Ammon's horn (tissue), 1 donor: Measurements from ENCODE around the gene PLA2G2C.
A peak's percentile ranks its signal among the peaks of the same experiment; 100 is the strongest.

Experiments used
- DNase-seq: peaks from one replicate; pipeline ENCODE4 v3.0.0-alpha.2; 2016; ENCODE audit warnings: low spot score

The PLA2G2C gene

DNA sequence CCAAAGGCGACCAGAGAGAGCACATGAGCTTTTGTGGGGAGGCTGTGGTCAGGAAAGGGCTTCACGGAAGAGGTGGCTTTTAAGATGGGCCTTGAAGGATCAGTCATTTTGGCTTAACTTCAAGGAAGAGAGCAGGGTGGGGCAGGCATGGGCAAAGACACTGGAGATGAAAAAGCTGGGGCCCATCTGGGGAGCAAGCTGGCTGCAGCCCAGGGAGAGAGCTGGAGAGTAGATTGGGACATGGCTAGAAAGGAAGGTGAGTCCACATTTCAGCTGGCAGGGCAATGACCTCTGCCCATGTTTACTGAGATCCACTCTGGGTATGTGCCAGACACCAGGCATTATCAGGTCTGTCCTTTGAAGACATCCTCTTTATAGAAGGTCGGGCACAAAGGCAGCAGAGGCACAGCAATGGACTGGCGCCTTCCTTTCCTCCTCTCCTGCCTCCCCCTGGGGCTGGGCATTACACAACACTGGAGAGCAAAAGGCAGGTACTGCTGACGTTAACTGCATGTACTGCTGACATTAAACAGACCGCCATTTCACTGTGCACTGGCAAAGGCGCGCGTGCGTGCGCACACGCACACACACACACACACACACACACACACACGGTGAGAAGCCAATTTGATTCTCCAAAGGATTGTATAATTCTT lies 2.6 kb downstream of the PLA2G2C start:
- DNase-seq = no peak

DNA sequence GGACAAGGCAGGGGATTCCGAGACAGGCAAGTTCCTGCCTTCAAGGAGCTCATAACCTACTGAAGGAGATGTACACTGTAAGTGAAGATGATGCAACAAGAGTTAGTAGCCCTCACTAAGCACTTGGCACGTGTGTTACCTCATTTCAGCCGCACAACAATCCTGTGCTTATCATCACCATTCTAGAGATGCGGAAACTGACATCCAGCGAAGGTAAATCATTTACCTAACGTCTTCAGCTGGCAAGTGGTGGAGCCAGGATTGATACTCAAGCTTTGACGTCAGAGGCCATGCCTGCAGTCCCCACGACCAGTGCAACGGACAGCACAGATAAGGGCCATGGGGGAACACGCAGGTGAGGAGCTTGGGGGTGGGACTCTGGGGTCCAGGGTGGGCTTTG lies 3.3 kb downstream of the PLA2G2C start:
- DNase-seq = no peak

DNA sequence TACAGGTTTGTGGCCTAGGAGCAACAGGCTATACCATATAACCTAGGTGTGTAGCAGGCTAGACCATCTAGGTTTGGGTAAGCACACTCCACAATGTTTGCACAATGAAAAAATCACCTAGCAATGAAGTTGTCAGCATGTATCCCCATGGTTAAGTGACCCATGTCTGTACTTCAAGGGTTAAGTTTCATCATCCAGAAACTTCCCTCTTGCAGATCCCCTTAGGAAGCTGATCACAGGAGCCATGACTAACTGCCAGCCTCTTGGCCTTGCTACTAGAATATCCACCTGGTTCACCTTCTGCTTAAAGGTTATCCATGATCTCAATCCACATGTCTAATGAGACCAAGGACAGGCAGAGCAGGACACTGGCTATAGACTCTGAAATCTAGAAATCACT lies 3.9 kb downstream of the PLA2G2C start:
- DNase-seq = no peak

DNA sequence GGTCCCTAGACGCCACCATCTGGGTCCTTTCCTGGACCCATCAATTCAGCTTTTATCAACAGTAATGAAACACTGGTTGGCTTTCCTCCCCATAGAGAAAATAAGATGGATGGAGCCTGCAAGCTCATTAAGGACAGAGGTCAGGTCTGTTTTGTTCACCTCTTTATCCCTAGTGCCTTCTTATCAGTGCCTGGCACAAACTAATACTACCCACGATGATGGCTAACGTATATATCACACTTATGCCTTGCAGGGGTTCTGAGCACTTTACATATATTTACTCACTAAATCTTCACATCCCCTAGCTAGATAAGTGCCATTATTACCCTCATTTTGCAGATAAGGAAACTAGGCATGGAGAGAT lies 5.5 kb downstream of the PLA2G2C start:
- DNase-seq = no peak

GRCh38 chr1:20180129-20180843 lies 6.0 kb downstream of the PLA2G2C start:
- no peak for DNase-seq

GRCh38 chr1:20179371-20180128 lies 6.8 kb downstream of the PLA2G2C start:
- DNase-seq = no peak

DNA sequence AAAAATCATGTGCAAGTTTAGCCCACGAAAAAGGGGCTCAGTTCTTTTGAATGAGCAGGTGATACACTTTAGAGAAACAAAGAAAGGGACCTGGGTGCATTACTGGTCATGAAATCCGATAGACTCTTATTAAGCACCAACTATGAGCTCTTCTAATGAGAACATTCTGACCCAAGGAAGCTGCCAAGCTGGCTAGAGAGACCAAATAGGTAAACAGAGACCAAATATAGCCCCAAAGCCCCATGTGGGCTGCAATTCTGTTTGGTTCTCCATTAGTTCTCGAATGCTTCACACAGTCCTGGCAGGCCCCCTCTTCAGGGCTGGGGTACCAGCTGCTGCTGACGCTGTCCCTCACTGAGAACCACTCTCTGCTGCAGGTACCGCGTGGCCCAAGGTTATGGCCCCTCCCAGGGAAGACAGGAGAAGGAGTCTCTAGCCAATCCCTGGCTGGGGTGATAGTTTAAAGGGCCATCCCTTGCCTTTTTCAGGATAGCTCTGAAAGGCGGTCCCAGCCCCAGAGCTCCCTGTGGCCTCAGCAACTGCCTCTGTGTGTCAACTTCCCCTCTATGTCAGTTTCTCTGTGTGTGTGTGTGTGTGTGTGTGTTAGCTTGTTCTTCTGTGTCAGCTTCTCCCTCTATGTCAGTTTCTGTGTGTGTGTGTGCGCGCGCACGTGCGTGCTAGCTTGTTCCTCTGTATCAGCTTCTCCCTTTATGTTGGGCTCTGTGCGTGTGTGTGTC lies 7.5 kb downstream of the PLA2G2C start:
- DNase-seq = no peak

DNA sequence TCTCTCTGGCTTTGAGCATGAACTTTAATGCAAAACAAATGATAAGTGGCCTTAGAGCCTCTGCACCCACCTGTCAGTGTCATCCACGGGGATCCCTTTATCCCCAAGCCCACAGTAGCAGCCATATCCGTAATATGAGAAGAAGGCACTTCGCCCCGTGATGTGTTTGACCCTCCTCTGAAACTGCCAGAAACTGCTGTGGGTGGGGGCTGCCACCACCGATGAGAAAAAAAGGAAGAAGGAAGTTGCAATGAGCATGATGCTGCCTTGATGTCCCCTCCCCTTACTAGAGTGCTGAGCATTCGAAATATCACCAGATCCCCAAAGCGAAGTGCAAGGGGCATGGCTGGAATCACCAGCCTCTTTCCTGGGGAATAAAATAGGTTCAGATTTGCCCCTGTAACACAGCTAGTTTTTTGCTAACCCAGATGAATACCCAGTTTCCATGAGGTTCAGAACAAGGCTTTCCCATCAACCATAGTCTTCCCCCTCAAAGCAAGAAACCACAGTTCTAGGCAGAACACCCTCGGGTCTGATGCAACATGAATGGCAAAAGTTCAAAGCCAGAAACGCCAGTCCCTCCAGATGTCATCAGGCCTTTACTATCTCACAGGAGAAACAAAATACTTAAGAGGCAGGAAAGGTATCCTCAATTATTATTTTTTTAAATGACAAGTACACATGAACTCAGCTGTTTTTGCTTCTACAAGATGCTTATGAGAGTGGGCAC lies 11.2 kb downstream of the PLA2G2C start:
- DNase-seq = peak; percentile 22

DNA sequence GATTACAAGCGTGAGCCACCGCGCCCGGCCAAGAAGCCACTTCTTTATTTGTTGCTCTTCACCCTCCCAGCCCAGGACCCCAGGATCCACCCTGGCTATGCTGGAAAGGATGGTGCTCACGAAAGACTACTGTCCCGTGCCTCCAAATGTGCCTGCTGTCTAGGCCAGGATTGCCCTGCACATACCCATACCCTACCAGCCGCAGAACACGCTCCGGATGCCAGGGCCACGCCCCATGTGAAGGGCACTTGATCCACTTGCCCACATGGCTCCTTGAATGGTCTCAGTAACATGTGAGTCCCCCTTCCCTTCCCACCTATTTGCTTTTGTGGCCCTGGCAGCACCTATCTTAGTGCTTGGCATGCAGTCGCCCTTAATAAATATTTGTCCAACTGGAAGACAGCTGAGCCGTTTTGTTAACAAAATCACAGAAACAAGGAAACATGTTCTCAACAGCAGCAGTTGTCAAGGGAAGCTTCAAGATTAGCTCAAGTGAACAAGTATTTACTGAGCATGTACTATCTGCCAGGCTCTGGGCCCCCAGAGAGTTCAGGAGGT lies 14.2 kb downstream of the PLA2G2C start:
- DNase-seq = no peak

- no peak for DNase-seq
Observed at GRCh38 chr1:20169932-20170331, 16.4 kb downstream of the PLA2G2C start.

GRCh38 chr1:20168564-20169491 lies 17.5 kb downstream of the PLA2G2C start:
- no peak for DNase-seq

DNA sequence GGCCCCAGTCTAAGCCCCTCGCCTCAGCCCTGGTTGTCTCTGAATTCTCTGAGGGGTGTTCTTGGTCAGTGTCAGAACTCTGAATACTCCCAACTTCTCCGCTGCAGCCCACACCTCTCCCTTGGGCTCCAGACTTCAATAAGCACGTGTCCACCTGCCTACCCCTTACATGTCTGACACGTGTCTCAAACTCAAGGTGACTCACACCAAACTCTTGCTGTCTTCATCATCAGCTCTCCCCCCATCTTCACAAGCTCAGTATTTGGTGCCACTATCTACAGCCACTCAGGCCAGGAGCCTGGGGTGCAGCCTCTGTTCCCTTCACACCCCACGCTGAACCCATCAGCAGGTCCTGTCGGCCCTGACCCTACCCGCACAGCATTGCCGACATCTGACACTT lies 19.2 kb downstream of the PLA2G2C start:
- no peak for DNase-seq

- DNase-seq = no peak
Observed at GRCh38 chr1:20166051-20166450, 20.3 kb downstream of the PLA2G2C start.

DNA sequence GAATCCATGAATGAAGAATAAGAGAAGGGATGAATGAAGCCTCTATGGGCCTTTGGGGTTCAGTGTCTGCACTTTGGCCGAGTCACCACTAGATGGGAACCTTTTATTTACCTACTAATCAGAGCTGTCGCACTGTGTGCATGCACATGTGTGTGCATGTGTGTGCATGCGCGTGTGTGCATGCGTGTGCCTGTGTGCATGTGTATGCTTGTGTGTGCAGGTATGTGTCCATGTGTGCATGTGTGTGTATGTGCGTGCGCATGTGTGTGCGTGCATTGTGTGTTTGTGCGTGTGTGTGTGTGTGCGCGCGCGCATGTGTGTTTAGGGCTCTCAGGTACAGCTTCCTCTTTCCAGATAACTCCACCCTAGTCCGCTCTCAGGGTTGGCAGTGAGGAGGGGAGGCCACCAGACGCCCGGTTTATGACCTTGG lies 20.8 kb downstream of the PLA2G2C start:
- DNase-seq = peak; percentile 16

DNA sequence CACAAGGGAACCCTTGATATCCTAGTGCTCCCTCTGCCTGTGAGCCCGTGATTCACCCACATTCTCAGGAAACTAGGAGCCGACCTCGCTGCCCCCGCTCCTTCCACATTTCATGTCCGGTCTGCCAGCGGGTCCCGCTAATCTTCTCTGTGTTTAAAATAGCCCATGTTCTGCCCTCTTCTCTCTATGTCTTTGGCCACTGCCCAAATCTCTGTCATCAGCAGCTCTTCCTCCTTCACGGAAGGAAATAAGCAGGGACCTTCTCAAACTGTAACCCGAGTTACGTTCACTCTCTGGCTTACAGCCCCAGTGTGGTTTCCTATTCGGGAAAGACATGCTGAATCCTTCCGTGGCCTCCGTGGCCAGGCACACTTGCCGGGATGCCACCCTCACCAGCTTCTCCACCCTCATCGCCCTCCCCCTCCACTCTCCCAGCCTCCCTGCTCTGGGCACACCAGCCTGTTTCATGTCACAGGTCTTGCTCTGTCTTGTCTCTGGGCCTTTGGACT lies 21.6 kb downstream of the PLA2G2C start:
- peak; percentile 66 for DNase-seq

- DNase-seq = no peak
Observed at GRCh38 chr1:20160034-20160433, 26.3 kb downstream of the PLA2G2C start.

DNA sequence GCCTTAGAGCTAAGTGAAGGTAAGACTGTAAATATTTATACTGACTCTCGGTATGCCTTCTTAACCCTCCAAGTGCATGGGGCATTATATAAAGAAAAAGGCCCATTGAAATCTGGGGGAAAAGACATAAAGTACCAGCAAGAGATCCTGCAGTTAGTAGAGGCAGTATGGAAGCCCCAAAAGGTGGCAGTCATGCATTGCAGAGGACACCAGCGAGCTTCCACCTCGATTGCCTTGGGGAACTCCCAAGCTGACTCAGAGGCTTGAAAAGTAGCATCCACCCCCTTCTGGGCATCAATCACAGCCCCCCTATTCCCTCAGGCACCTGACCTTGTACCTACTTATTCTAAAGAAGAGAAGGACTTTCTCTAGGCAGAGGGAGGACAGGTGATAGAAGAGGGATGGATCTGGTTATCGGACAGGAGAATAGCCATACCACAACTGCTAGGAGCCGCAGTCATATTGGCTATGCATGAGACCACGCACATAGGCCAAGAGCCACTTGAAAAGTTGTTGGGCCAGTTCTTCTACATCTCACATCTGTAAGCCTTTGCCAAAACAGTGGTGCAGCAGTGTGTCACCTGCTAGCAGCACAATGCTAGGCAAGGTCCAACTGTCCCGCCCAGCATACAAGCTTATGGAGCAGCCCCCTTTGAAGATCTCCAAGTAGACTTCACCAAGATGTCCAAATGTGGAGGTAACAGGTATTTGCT lies 27.8 kb downstream of the PLA2G2C start:
- DNase-seq = no peak

DNA sequence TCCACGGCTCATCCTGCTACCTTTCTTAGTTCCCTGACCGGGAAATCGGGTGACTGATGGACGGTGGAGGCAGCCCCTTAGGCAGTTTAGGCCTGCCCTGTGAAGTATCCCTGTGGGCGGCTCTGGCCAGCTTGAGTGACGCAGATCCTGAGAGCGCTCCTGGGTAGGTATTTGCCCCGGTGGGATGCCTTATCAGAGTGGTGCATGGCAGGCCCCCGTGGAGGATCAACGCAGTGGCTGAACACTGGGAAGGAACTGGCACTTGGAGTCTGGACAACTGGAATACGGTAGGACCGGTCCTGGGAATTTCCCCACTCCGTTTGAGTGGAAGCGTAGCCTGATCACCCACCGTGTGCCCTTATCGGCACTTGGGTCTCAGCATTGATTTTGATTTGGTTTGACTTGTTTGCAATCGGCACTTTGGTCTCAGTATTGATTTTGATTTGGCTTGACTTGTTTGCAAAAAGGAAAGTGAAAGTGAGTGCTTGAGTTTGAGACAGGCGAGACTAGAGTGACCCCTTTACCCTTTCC lies 32.0 kb downstream of the PLA2G2C start:
- no peak for DNase-seq

- peak; percentile 86 for DNase-seq
Observed at GRCh38 chr1:20153000-20153418, 33.3 kb downstream of the PLA2G2C start.
